Loucy (cell line): Measurements from ENCODE around the gene RHOT2.

Experiments used
- H2AFZ ChIP-seq: fragments of 200-600 bp; sonication (generic); 2 replicates; pipeline ENCODE4 v1.6.0; 2016; ENCODE audit warnings: antibody characterized with exemption, mild to moderate bottlenecking, low read length, moderate library complexity
- H3F3A ChIP-seq: fragments of 200-600 bp; 2 replicates; pipeline ENCODE4 v1.6.0; 2016; ENCODE audit warnings: antibody characterized with exemption, low read depth, mild to moderate bottlenecking
- H3K27me3 ChIP-seq: fragments of 200-600 bp; sonication (generic); 2 replicates; pipeline ENCODE4 v1.6.1; 2014; ENCODE audit warnings: low read length, mild to moderate bottlenecking; ENCODE audit not compliant: insufficient read depth, poor library complexity, severe bottlenecking
- H3K36me3 ChIP-seq: fragments of 200-600 bp; sonication (generic); 2 replicates; pipeline ENCODE4 v1.6.1; 2016; ENCODE audit warnings: low read length; ENCODE audit not compliant: insufficient read depth
- H3K4me1 ChIP-seq: fragments of 200-600 bp; sonication (generic); 2 replicates; pipeline ENCODE4 v1.5.1; 2014; ENCODE audit warnings: low read length, mild to moderate bottlenecking; ENCODE audit not compliant: insufficient read depth, poor library complexity, severe bottlenecking
- H3K4me2 ChIP-seq: fragments of 200-600 bp; sonication (generic); 2 replicates; pipeline ENCODE4 v1.6.0; 2014; ENCODE audit warnings: antibody characterized with exemption, low read length, low read depth, mild to moderate bottlenecking; ENCODE audit not compliant: poor library complexity, severe bottlenecking
- H3K4me3 ChIP-seq: fragments of 200-600 bp; sonication (generic); 2 replicates; pipeline ENCODE4 v1.5.1; 2014; ENCODE audit warnings: low read length, mild to moderate bottlenecking, mixed read lengths; ENCODE audit not compliant: poor library complexity, severe bottlenecking
- H3K79me2 ChIP-seq: fragments of 200-600 bp; sonication (generic); 2 replicates; pipeline ENCODE4 v1.6.1; 2014; ENCODE audit warnings: low read length; ENCODE audit not compliant: insufficient read depth
- H3K9ac ChIP-seq: fragments of 200-600 bp; sonication (generic); 2 replicates; pipeline ENCODE4 v1.6.0; 2014; ENCODE audit warnings: mild to moderate bottlenecking, low read depth, low read length, moderate library complexity; ENCODE audit not compliant: poor library complexity, severe bottlenecking
- H3K9me2 ChIP-seq: fragments of 200-600 bp; sonication (generic); replicated peaks from 2 replicates; pipeline ENCODE4 v1.6.1; 2016; ENCODE audit warnings: low read depth, low read length, mixed read lengths
- H3K9me3 ChIP-seq: fragments of 200-600 bp; sonication (generic); 2 replicates; pipeline ENCODE4 v1.6.1; 2014; ENCODE audit warnings: mild to moderate bottlenecking, antibody characterized with exemption, low read length, low read depth; ENCODE audit not compliant: insufficient read depth
- H4K20me1 ChIP-seq: fragments of 200-600 bp; sonication (generic); 2 replicates; pipeline ENCODE4 v1.6.0; 2014; ENCODE audit warnings: antibody characterized with exemption, low read length, mild to moderate bottlenecking; ENCODE audit not compliant: insufficient read depth, poor library complexity, severe bottlenecking
- CTCF ChIP-seq: fragments of 200-600 bp; sonication (generic); conservative IDR thresholded peaks from 2 replicates; pipeline ENCODE4 v1.5.1; 2014; ENCODE audit warnings: mild to moderate bottlenecking, antibody characterized with exemption, low read length
- EZH2phosphoT487 ChIP-seq: fragments of 200-600 bp; IDR thresholded peaks from 2 replicates; pipeline ENCODE4 v1.6.1; 2018; ENCODE audit warnings: antibody characterized with exemption, mild to moderate bottlenecking, moderate library complexity, borderline replicate concordance

Gene RHOT2

GRCh38 chr16:672851-673250 lies 4.9 kb downstream of the RHOT2 start:
- Histone ChIP-seq H3K27me3 (no peaks in the 10 kb centered on the region), H3F3A (no peaks in the 10 kb centered on the region), H3K9me3 (no peaks in the 10 kb centered on the region), H3K9me2 (no peaks in the 10 kb centered on the region), H4K20me1 (no peaks in the 10 kb centered on the region), H3K4me1 (no peaks in the 10 kb centered on the region), H3K9ac (no peak overlapping the region), H3K4me2 (no peak overlapping the region), H3K79me2 (peaks cover 17% of the 10 kb centered on the region; the same call in 1 of the 2 replicates), H3K36me3 (no peaks in the 10 kb centered on the region), H3K4me3 (no peak overlapping the region), H2AFZ (no peak overlapping the region)
- TF ChIP-seq CTCF (no peak), EZH2phosphoT487 (no peak)

DNA sequence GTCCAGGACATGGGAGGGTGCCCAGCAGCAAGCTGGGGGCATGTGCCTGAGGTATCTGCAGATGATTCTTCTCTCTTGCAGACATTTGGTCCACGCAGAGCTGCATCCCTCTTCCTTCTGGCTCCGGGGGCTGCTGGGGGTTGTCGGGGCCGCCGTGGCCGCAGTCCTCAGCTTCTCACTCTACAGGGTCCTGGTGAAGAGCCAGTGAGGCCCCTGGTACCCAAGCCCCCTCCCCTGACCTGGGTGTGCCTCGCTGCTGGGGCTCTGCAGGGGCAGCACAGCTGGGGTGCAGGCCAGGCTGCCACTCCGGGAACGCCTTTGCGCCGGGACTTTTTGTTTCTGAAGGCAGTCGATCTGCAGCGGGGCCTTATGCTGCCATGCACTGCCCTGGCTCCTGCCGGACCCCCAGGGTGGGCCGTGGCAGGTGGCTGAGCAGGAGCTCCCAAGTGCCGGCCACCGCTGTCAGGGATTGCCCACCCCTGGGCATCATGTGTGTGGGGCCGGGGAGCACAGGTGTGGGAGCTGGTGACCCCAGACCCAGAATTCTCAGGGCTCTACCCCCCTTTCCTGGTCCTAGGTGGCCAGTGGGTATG lies 5.6 kb downstream of the RHOT2 start:
- no peaks in the 10 kb centered on the region for H3K9me3 ChIP-seq
- no peak for TF ChIP-seq CTCF
- no peaks in the 10 kb centered on the region for H3K4me1 ChIP-seq
- H3K4me3 ChIP-seq = no peak overlapping the region
- H3F3A ChIP-seq = no peaks in the 10 kb centered on the region
- no peaks in the 10 kb centered on the region for H3K27me3 ChIP-seq
- no peaks in the 10 kb centered on the region for H4K20me1 ChIP-seq
- H3K9me2 ChIP-seq = no peaks in the 10 kb centered on the region
- no peaks in the 10 kb centered on the region for H3K36me3 ChIP-seq
- H2AFZ ChIP-seq = no peak overlapping the region
- no peak overlapping the region for H3K9ac ChIP-seq
- H3K4me2 ChIP-seq = no peak overlapping the region
- H3K79me2 ChIP-seq = peaks cover 11% of the 10 kb centered on the region; the same call in 1 of the 2 replicates

DNA sequence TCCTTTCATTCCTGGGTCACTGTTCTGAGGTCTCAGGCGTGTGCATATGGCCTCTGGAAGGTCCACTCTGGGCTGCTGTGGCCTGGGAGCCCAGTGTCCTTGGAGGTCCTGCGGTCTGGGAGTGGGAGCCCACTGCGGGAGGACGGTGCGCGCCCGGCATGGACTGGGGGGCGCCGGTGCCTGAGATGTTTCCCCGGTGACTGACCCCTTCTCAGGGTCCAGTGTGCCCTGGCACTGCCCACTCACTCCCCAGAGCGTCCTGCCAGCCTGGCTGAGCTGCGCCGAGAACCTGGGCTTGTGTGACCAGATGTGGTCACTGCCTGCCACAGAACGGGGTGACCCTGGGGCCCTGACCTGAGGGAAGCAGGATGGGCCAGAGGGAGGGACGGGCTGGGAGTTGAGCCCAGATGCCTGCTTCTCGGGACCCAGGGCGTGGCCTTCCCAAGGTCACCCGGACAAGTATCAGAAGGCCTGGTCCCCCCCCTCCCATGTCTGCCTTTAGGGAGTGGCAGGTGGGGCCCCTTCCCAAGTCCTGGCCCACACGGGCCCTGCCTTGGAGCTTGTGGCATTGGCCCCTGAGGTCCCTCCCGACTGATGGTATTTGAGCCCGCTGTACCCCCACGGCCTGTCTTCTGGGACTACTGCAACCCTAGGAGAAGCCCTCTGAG lies 6.4 kb downstream of the RHOT2 start:
- Histone ChIP-seq H4K20me1 (no peaks in the 10 kb centered on the region), H3K9ac (no peak overlapping the region)

More for the DNA sequence above, 6.4 kb downstream of the RHOT2 start:
- Histone ChIP-seq H3K9me2 (no peaks in the 10 kb centered on the region), H3K27me3 (no peaks in the 10 kb centered on the region), H3K36me3 (no peaks in the 10 kb centered on the region), H3K4me3 (no peak overlapping the region), H2AFZ (no peak overlapping the region), H3K4me1 (peaks cover 2% of the 10 kb centered on the region), H3K9me3 (no peaks in the 10 kb centered on the region), H3K4me2 (no peak overlapping the region), H3F3A (no peaks in the 10 kb centered on the region), H3K79me2 (peaks cover 3% of the 10 kb centered on the region; the same call in 1 of the 2 replicates)
- no peak for TF ChIP-seq CTCF
- no peak for TF ChIP-seq EZH2phosphoT487
